CD4-positive, alpha-beta memory T cell (primary cell): ENCODE measurements around the gene HYAL3. TPM values are rescaled to one million over a fixed set of nuclear protein-coding genes. Genes with fewer than 3 reads are reported as not detected.

ENCODE experiments used
- CTCF ChIA-PET: fragments of 350-600 bp; sonication (Branson Sonifier 250); formaldehyde crosslinking; loops from one replicate; lab custom pipeline; 2021; ENCODE audit warnings: inconsistent platforms; ENCODE audit not compliant: partially characterized antibody; lab: Charles Lee
- POLR2A ChIA-PET: fragments of 350-600 bp; sonication (Branson Sonifier 250); formaldehyde crosslinking; loops from one replicate; lab custom pipeline; 2021; ENCODE audit not compliant: partially characterized antibody; lab: Charles Lee
- DNase-seq, 5 donors: peaks; one replicate each; pipeline versions ENCODE4 v3.0.0 to v3.0.0-alpha.2; 2020 to 2022; ENCODE audit warnings: mixed read lengths in 1 of 5
- H3K27ac ChIP-seq: one replicate; pipeline ENCODE4 v1.7.0; 2013; ENCODE audit warnings: low read depth, low read length
- H3K27me3 ChIP-seq: 2 replicates; pipeline ENCODE4 v1.7.0; 2013; ENCODE audit warnings: mild to moderate bottlenecking, low read length, moderate library complexity; ENCODE audit not compliant: insufficient read depth
- H3K36me3 ChIP-seq: 2 replicates; pipeline ENCODE4 v1.7.0; 2013; ENCODE audit warnings: mild to moderate bottlenecking, low read length, moderate library complexity; ENCODE audit not compliant: insufficient read depth
- H3K4me1 ChIP-seq: 2 replicates; pipeline ENCODE4 v1.7.0; 2013; ENCODE audit warnings: mild to moderate bottlenecking, low read length, moderate library complexity; ENCODE audit not compliant: insufficient read depth
- H3K4me3 ChIP-seq, 2 donors: one replicate each; pipeline ENCODE4 v1.7.0; 2013; ENCODE audit warnings: low read length in 2 of 2, mild to moderate bottlenecking in 1 of 2
- H3K9me3 ChIP-seq, 2 donors: one replicate each; pipeline ENCODE4 v1.7.0; 2013; ENCODE audit warnings: low read length in 2 of 2, control low read depth in 1 of 2; ENCODE audit not compliant: control insufficient read depth in 1 of 2
- H3K27ac Mint-ChIP-seq, 7 donors: one replicate each; pipeline ENCODE4 v1.8.0; 2020 to 2021; ENCODE audit warnings: mixed read lengths in 7 of 7, mild to moderate bottlenecking in 6 of 7, inconsistent platforms in 3 of 7, moderate library complexity in 3 of 7
- H3K27me3 Mint-ChIP-seq, 2 donors: one replicate each; pipeline ENCODE4 v1.8.0; 2020 to 2021; ENCODE audit warnings: mixed read lengths in 2 of 2
- H3K36me3 Mint-ChIP-seq, 2 donors: one replicate each; pipeline ENCODE4 v1.8.0; 2020 to 2021; ENCODE audit warnings: mixed read lengths in 2 of 2, inconsistent platforms in 1 of 2, mild to moderate bottlenecking in 1 of 2
- H3K4me1 Mint-ChIP-seq, 4 donors: one replicate each; pipeline ENCODE4 v1.8.0; 2020 to 2021; ENCODE audit warnings: mixed read lengths in 4 of 4, mild to moderate bottlenecking in 1 of 4
- H3K4me3 Mint-ChIP-seq, 8 donors: one replicate each; pipeline ENCODE4 v1.8.0; 2020 to 2021; ENCODE audit warnings: mixed read lengths in 8 of 8, mild to moderate bottlenecking in 7 of 8, moderate library complexity in 6 of 8, inconsistent platforms in 3 of 8
- H3K9me3 Mint-ChIP-seq, 8 donors: one replicate each; pipeline ENCODE4 v1.8.0; 2020 to 2021; ENCODE audit warnings: mixed read lengths in 8 of 8, mild to moderate bottlenecking in 5 of 8, inconsistent platforms in 3 of 8, moderate library complexity in 1 of 8
- intact Hi-C: fragments of 100-400 bp; cut with micrococcal nuclease; formaldehyde crosslinking; loops from one replicate; pipeline ENCODE4 v1.15.1; 2023
- polyA plus RNA-seq, 2 donors: library from polyadenylated mRNA; unstranded; fragments of 300-500 nt; fragmentation: Illumina TruSeq; gene quantifications; one replicate each; pipeline ENCODE4 v1.2.3, GENCODE V29; 2021
- total RNA-seq, 2 experiments: library from RNA; stranded (reverse); gene quantifications; one replicate each; pipeline ENCODE4 v1.2.3, GENCODE V29; 2021

HYAL3 gene
- total and polyA plus RNA-seq, 4 experiments from 2014 or later = 4.4 to 7.1 (median 5.3) TPM

- peak overlapping the region in 2 of 8 donors; percentile 25 to 32 for H3K4me3 Mint-ChIP-seq
- peak overlapping the region in 4 of 7 donors; percentile 15 to 71 (median 45) for H3K27ac Mint-ChIP-seq
- H3K27ac ChIP-seq = no peak overlapping the region
- intact Hi-C loops = no loop called here
- POLR2A ChIA-PET = interaction anchor here (1.0 to 5.2 kb wide), 2 partner anchors 9 to 11 kb away, joined by 3 to 35 read pairs; no protein-coding TSS in a partner anchor
- H3K36me3 Mint-ChIP-seq = peaks cover 23 to 49% of the 10 kb centered on the region in 2 donors
- no peaks in the 10 kb centered on the region for H3K27me3 ChIP-seq
- peaks cover 6 to 9% (median 8%) of the 10 kb centered on the region in 4 donors for H3K4me1 Mint-ChIP-seq
- H3K4me1 ChIP-seq = peaks cover 13% of the 10 kb centered on the region
- no peak for DNase-seq
- H3K9me3 Mint-ChIP-seq = no peaks in the 10 kb centered on the region
- CTCF ChIA-PET = interaction anchor here (0.7 to 6.2 kb wide), 9 partner anchors 7 to 63 kb away, joined by 3 to 34 read pairs (median 11); partner anchors contain the start of gene GNAI2
- no peak overlapping the region for H3K4me3 ChIP-seq
- no peaks in the 10 kb centered on the region for H3K27me3 Mint-ChIP-seq
- H3K36me3 ChIP-seq = peaks cover 57% of the 10 kb centered on the region
- no peaks in the 10 kb centered on the region for H3K9me3 ChIP-seq
Observed at GRCh38 chr3:50256978-50257890, 42.0 kb downstream of the HYAL3 start.

DNA sequence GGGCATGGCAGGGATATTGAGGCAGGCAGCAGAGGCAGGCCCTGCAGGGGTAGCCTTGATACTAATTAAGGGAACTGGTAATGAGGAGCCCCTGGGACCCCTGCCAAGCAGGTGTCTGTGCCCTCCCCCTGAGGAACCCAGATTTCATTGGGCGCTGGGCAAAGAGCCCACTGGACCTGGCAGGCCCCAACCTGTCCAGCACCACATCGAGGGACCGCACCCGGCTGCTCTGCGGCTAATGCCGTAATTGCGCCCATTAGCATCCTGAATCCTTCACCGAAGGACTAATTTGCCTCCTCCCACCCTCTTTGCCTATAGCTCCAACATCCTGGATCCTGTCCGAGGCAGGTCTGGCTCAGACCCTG is 44.0 kb downstream of the HYAL3 start:
- no peaks in the 10 kb centered on the region for H3K9me3 ChIP-seq
- H3K27ac ChIP-seq = no peak overlapping the region
- intact Hi-C loops = no loop called here
- peaks cover 73% of the 10 kb centered on the region for H3K36me3 ChIP-seq
- no peaks in the 10 kb centered on the region for H3K9me3 Mint-ChIP-seq
- no peak overlapping the region for H3K27ac Mint-ChIP-seq
- H3K4me3 ChIP-seq = no peak overlapping the region
- H3K4me1 Mint-ChIP-seq = peaks cover 12 to 23% (median 17%) of the 10 kb centered on the region in 4 donors
- CTCF ChIA-PET = interaction anchor here (2.8 to 6.2 kb wide), 2 partner anchors 9 to 61 kb away, joined by 12 to 34 read pairs; no protein-coding TSS in a partner anchor
- no peak overlapping the region for H3K4me3 Mint-ChIP-seq
- POLR2A ChIA-PET = no interaction called here
- H3K36me3 Mint-ChIP-seq = peaks cover 23 to 57% of the 10 kb centered on the region in 2 donors
- DNase-seq = no peak
- H3K27me3 Mint-ChIP-seq = no peaks in the 10 kb centered on the region
- no peaks in the 10 kb centered on the region for H3K27me3 ChIP-seq
- peaks cover 25% of the 10 kb centered on the region for H3K4me1 ChIP-seq

DNA sequence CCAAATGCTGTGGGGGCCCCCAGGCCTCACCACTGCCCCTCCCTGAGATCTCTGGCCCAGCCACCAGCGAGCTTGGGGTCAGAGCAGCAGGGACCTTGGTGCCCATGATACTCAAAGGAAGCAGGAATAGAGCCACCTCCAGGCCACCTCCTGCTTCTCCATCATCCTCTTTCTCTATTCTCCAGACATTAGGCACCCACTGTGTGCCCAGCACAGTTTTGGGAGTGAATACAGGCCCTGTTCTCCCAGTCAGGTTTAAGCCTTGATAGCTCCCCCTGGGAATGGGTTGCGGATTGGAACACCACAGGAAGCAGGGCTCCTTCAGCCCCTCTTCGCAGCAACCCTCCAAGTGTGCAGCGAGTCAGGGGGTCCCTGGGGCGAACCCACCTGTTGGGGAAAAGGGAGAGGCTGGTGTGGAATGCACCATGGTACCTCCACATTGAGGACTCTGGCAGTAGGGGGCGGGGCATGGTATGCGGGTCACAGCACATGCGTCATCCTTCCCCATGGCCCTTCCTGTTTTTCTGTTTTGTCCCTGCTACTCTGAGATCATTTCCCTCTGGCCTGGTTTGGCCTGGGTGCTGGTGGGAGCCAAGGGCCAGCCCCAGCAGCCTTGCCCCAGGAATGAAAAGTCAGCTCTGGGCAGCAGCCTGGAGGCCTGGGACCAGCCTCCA is 44.5 kb downstream of the HYAL3 start:
- POLR2A ChIA-PET = interaction anchor here (1.2 to 1.5 kb wide), 2 partner anchors 18 to 19 kb away, joined by 5 read pairs; partner anchors contain the start of gene GNAI2
- H3K4me1 Mint-ChIP-seq = peaks cover 15 to 27% (median 19%) of the 10 kb centered on the region in 4 donors
- H3K9me3 Mint-ChIP-seq = no peaks in the 10 kb centered on the region
- no peak overlapping the region for H3K27ac ChIP-seq
- no peak overlapping the region for H3K4me3 ChIP-seq
- peak overlapping the region in 3 of 7 donors; percentile 18 to 86 (median 44) for H3K27ac Mint-ChIP-seq
- H3K4me1 ChIP-seq = peaks cover 27% of the 10 kb centered on the region
- peaks cover 78% of the 10 kb centered on the region for H3K36me3 ChIP-seq
- CTCF ChIA-PET = interaction anchor here (1.7 to 2.8 kb wide), 2 partner anchors 60 kb away, joined by 8 to 12 read pairs; no protein-coding TSS in a partner anchor
- intact Hi-C loops = no loop called here
- no peak for DNase-seq
- H3K9me3 ChIP-seq = no peaks in the 10 kb centered on the region
- H3K4me3 Mint-ChIP-seq = no peak overlapping the region
- no peaks in the 10 kb centered on the region for H3K27me3 Mint-ChIP-seq
- no peaks in the 10 kb centered on the region for H3K27me3 ChIP-seq
- peaks cover 23 to 60% of the 10 kb centered on the region in 2 donors for H3K36me3 Mint-ChIP-seq

DNA sequence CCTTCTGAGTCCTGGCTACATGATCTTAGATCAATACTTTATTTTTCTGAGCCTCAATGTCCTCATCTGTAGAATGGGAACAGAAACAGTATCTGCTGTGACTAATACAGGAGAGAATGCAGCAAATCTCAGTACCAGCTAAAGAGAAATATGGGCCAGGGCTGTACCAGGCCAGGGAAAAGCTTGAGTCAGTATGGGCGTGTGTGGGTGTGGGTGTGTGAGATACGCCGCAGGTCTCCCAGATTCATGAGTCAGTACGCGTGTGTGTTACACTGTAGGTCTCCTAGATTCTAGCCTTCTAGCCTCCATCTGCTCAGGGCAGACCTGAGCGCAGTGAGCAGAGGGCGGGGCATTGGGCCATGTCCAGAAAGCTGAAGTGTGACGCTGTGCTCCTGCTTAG is 48.0 kb downstream of the HYAL3 start:
- no peak for DNase-seq
- Histone ChIP-seq H3K9me3 (no peaks in the 10 kb centered on the region), H3K27ac (no peak overlapping the region), H3K4me3 (no peak overlapping the region), H3K36me3 (peaks cover 57% of the 10 kb centered on the region), H3K27me3 (no peaks in the 10 kb centered on the region), H3K4me1 (peaks cover 58% of the 10 kb centered on the region)
- intact Hi-C loops = no loop called here
- Mint-ChIP-seq H3K9me3 (no peaks in the 10 kb centered on the region), H3K27ac (peak overlapping the region in 6 of 7 donors; percentile 39 to 81 (median 70)), H3K27me3 (no peaks in the 10 kb centered on the region), H3K4me1 (peaks cover 27 to 53% (median 35%) of the 10 kb centered on the region in 4 donors), H3K36me3 (peaks cover 8 to 41% of the 10 kb centered on the region in 2 donors), H3K4me3 (peak overlapping the region in 2 of 8 donors; percentile 10 to 38)
- CTCF ChIA-PET = interaction anchor here (0.9 to 6.4 kb wide), 5 partner anchors 8 to 57 kb away, joined by 3 to 238 read pairs (median 6); no protein-coding TSS in a partner anchor
- POLR2A ChIA-PET = no interaction called here

DNA sequence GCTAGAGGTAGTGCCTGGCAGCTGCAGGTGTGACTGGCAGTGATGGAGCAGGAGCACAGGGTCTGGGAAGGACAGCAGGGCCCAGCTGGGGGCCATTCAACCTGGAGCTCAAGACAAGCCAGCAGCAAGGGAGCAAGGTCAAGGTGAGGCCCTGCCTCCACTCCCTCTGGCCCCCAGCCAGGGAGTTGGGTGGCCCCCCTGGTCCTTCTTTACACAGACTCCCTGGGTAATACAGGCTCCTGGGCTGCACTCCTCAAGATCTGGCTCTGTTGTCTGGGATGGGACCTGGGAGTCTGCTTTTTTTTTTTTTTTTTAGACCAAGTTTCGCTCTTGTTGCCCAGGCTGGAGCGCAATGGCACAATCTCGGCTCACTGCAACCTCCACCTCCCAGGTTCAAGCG is 48.7 kb downstream of the HYAL3 start:
- intact Hi-C loops = no loop called here
- Mint-ChIP-seq H3K9me3 (no peaks in the 10 kb centered on the region), H3K27ac (peak overlapping the region in 6 of 7 donors; percentile 74 to 88 (median 78)), H3K36me3 (peaks cover 8 to 40% of the 10 kb centered on the region in 2 donors), H3K4me1 (peaks cover 28 to 60% (median 41%) of the 10 kb centered on the region in 4 donors), H3K4me3 (peak overlapping the region in 1 of 8 donors; percentile 33), H3K27me3 (no peaks in the 10 kb centered on the region)
- DNase-seq = no peak
- no peaks in the 10 kb centered on the region for H3K9me3 ChIP-seq
- POLR2A ChIA-PET = interaction anchor here (1.0 to 4.5 kb wide), 5 partner anchors 9 to 87 kb away, joined by 3 to 35 read pairs (median 5); partner anchors contain the start of gene GNAI2
- peak overlapping the region; percentile 25 for H3K27ac ChIP-seq
- peaks cover 53% of the 10 kb centered on the region for H3K36me3 ChIP-seq
- H3K4me3 ChIP-seq = no peak overlapping the region
- CTCF ChIA-PET = interaction anchor here (1.0 to 6.4 kb wide), 7 partner anchors 9 to 58 kb away, joined by 3 to 238 read pairs (median 6); partner anchors contain the start of genes GNAI2 and GNAT1
- peaks cover 65% of the 10 kb centered on the region for H3K4me1 ChIP-seq
- H3K27me3 ChIP-seq = no peaks in the 10 kb centered on the region

DNA sequence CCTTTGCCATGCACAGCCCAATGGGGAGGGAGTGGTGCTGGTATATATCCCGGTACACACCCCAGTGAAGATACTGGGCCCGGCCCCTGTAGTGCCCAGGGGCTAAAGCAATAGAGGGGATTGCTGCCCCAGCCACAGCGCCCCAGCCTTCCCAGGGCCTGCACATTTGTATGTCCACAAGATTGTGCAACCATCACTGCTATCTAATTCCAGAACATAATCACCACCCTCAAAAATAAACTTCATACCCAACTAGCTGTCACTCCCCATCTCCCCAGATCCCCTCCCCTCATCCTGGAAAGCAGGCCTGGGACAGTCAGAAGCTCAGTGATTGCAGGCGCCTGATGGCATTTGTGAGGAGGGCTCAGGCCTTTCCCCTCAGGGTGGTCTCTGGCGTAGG is 49.7 kb downstream of the HYAL3 start:
- no peak for DNase-seq
- H3K27me3 ChIP-seq = no peaks in the 10 kb centered on the region
- H3K9me3 ChIP-seq = no peaks in the 10 kb centered on the region
- Mint-ChIP-seq H3K4me3 (no peak overlapping the region), H3K27me3 (no peaks in the 10 kb centered on the region), H3K4me1 (peaks cover 31 to 69% (median 47%) of the 10 kb centered on the region in 4 donors), H3K27ac (peak overlapping the region in 5 of 7 donors; percentile 29 to 76 (median 35)), H3K9me3 (no peaks in the 10 kb centered on the region), H3K36me3 (peaks cover 8 to 37% of the 10 kb centered on the region in 2 donors)
- intact Hi-C loops = no loop called here
- POLR2A ChIA-PET = interaction anchor here (0.6 to 4.5 kb wide), 7 partner anchors 11 to 88 kb away, joined by 3 to 35 read pairs (median 5); partner anchors contain the start of gene GNAI2
- peaks cover 46% of the 10 kb centered on the region for H3K36me3 ChIP-seq
- H3K4me1 ChIP-seq = peaks cover 76% of the 10 kb centered on the region
- no peak overlapping the region for H3K4me3 ChIP-seq
- peak overlapping the region; percentile 76 for H3K27ac ChIP-seq
- CTCF ChIA-PET = interaction anchor here (1.4 to 6.4 kb wide), 4 partner anchors 10 to 56 kb away, joined by 3 to 238 read pairs (median 58); partner anchors contain the start of gene GNAT1
